ENCODE measurements around the gene RCN2. TPM values are rescaled to one million over a fixed set of nuclear protein-coding genes. Genes with fewer than 3 reads are reported as not detected.

The RCN2 gene
- total RNA-seq, 1 donor from 2014 or later, result 32.8 TPM

DNA sequence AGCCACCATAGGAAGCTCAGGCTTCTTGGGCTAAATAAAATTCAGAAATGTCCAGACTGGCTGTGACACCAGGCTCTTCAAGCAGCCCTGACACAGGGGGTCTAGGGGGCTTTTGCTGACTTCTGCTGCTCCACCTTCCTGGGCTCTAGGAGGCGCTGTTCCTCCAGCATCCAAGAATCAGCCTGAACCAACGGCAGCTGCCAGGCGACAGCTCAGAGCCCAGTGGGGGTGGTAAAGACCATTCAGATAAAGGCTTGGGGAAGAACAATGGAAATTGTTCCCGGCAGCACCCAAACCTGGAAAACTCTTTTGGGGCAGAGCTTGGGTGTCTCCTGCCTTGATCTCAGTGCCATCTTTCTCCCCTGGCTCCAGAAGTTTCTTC, 41.8 kb downstream of the RCN2 start:
- Histone ChIP-seq H3K4me1 (no peaks in the 10 kb centered on the region), H3K36me3 (no peaks in the 10 kb centered on the region), H3K9me3 (no peaks in the 10 kb centered on the region), H3K27me3 (ENCODE audit: low read depth) (no peaks in the 10 kb centered on the region), H3K27ac (no peak overlapping the region), H3K4me3 (no peak overlapping the region)
- intact Hi-C loops (cut with DNase I), result no loop called here
- DNase-seq (peak; percentile 60), ATAC-seq (peak; percentile 41 to 65)
- TF ChIP-seq, protein P1, sequence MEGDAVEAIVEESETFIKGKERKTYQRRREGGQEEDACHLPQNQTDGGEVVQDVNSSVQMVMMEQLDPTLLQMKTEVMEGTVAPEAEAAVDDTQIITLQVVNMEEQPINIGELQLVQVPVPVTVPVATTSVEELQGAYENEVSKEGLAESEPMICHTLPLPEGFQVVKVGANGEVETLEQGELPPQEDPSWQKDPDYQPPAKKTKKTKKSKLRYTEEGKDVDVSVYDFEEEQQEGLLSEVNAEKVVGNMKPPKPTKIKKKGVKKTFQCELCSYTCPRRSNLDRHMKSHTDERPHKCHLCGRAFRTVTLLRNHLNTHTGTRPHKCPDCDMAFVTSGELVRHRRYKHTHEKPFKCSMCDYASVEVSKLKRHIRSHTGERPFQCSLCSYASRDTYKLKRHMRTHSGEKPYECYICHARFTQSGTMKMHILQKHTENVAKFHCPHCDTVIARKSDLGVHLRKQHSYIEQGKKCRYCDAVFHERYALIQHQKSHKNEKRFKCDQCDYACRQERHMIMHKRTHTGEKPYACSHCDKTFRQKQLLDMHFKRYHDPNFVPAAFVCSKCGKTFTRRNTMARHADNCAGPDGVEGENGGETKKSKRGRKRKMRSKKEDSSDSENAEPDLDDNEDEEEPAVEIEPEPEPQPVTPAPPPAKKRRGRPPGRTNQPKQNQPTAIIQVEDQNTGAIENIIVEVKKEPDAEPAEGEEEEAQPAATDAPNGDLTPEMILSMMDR (IDR thresholded peaks at IDR 0.05), result peak; percentile 52

DNA sequence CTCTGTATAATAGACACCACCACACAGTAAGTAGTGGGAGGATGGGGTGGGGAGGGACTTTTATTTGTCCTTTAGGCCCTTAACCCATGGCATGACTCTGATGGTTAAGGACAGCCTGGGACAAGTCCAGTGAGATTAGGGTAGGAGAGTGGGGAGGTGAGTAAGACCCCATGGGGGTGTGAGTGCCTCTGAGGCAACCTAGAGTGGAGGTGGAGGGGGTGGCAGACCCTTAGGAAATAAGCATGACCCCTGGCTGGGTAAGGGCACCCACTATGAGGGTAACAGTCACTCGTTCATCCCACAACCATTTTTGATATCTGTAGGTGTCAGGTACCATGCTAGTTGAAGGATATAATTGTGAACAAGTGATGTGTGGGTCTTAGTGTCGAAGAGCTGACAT, 42.4 kb downstream of the RCN2 start:
- Histone ChIP-seq H3K9me3 (no peaks in the 10 kb centered on the region), H3K27me3 (ENCODE audit: low read depth) (no peaks in the 10 kb centered on the region), H3K4me1 (no peaks in the 10 kb centered on the region), H3K36me3 (no peaks in the 10 kb centered on the region), H3K4me3 (no peak overlapping the region), H3K27ac (no peak overlapping the region)
- intact Hi-C loops (cut with DNase I), result no loop called here
- TF ChIP-seq, protein P1 (IDR thresholded peaks at IDR 0.05), result no peak
- DNase-seq (no peak), ATAC-seq (peak in 1 of 2 donors; percentile 11)

DNA sequence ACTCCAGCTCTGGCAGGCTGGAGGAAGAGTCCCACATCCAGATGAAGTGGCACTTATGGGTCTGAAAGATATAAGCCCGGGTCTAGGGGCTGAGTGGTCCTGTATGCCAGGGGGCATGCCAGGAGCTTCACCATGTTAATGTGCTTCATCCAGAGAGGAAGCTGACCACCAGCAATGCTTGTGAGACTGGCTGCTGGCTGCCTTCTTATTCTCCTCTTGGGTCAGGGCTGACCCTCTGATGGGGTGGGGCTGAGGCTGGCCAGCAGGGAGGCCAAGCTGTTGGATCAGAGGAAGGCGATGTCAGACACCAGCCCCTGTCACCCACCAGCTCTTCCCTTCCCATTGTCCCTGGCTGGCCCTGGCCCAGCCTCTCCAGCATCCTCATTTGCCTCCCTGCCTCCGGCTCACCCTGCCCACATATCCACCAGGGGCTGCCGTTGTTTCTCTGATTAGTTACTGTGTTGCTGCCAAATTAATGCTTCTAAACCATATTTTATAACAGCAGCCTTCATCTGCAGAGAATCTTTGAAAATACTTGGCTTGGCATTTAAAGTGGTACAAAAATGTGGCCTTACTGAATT, 43.0 kb downstream of the RCN2 start:
- no peaks in the 10 kb centered on the region for H3K9me3 ChIP-seq

DNA sequence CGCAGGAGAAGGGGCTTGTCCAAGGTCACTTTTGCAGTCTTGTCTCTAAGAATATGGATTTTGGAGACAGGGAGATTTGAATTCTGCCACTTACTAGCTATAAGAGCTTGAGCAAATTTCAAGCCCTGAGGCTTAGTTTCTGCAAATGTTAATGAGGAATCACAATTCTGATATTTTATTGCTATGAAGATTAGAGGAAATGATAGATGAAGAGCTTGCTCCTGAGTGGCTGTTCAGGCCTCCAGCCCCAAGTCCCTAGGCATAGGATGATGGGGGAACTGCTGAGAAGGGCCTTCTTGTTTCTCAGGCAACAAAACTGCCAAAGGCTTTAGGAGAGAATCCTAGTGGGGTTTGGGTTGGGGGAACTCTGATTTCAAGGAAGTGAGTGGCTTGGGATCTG, 44.6 kb downstream of the RCN2 start:
- H3K4me1 ChIP-seq, result no peaks in the 10 kb centered on the region
- no peak overlapping the region for H3K4me3 ChIP-seq
- H3K36me3 ChIP-seq, result no peaks in the 10 kb centered on the region
- DNase-seq (no peak), ATAC-seq (no peak)
- H3K27ac ChIP-seq, result no peak overlapping the region
- intact Hi-C loops (cut with DNase I), result no loop called here
- H3K9me3 ChIP-seq, result no peaks in the 10 kb centered on the region
- H3K27me3 ChIP-seq (ENCODE audit: low read depth), result no peaks in the 10 kb centered on the region
- TF ChIP-seq, protein P1 (IDR thresholded peaks at IDR 0.05), result no peak

More for the DNA sequence above, 43.0 kb downstream of the RCN2 start:
- no peak for DNase-seq
- TF ChIP-seq, protein P1 (IDR thresholded peaks at IDR 0.05), result no peak
- H3K27ac ChIP-seq, result no peak overlapping the region
- no peaks in the 10 kb centered on the region for H3K27me3 ChIP-seq (ENCODE audit: low read depth)
- no peak overlapping the region for H3K4me3 ChIP-seq
- H3K4me1 ChIP-seq, result no peaks in the 10 kb centered on the region
- ATAC-seq, result no peak
- no peaks in the 10 kb centered on the region for H3K36me3 ChIP-seq
- intact Hi-C loops (cut with DNase I), result no loop called here

DNA sequence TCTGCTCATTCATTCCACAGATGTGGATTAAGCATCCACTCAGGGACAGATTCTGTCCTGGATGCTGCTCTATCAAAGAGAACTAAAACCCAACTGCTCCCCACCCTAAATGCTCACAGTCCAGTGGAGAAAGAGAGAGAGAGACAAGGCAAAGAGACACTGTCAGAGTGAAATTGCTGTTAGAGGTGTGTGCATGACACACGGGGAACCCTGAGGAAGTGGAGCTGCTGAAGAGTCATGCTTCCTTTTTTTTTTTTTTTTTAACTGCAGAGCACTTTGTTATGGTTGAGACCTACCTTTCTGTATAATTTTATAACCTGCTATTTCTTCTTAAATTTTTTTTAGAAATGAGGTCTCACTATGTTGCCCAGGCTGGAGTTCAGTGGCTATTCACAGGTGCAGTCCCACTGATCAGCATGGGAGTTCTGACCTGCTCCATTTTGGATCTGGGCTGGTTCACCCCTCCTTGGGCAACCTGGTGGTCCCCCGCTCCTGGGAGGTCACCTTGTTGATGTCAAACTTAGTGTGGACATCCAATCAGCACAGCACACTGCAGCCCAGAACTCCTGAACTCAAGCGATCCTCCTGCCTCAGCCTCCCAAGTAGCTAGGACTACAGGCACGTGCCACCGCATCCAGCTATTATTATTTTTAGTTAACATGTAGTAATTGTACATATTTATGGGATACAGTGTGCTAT, 45.2 kb downstream of the RCN2 start:
- Histone ChIP-seq H3K27me3 (ENCODE audit: low read depth) (no peaks in the 10 kb centered on the region), H3K27ac (no peak overlapping the region), H3K4me1 (no peaks in the 10 kb centered on the region), H3K4me3 (no peak overlapping the region), H3K9me3 (no peaks in the 10 kb centered on the region), H3K36me3 (no peaks in the 10 kb centered on the region)
- ATAC-seq (peak in 1 of 2 donors; percentile 26), DNase-seq (no peak)
- intact Hi-C loops (cut with DNase I), result no loop called here
- TF ChIP-seq, protein P1 (IDR thresholded peaks at IDR 0.05), result no peak
